Upper lobe of left lung (tissue), 4 donors: Measurements from ENCODE around the gene GALNT2.

ENCODE experiments used
- CTCF ChIP-seq, 6 experiments: fragments of 450-650 bp in 4 of 6; fragments of 200-600 bp in 2 of 6; sonication (generic) in 2 of 6; IDR thresholded peaks; one replicate each; pipeline ENCODE4 v1.5.1; 2016 to 2019; ENCODE audit warnings: antibody characterized with exemption in 6 of 6
- POLR2A ChIP-seq, 4 donors: fragments of 450-650 bp; IDR thresholded peaks; one replicate each; pipeline ENCODE4 v1.5.1; 2016 to 2017; ENCODE audit warnings: antibody characterized with exemption in 4 of 4, mild to moderate bottlenecking in 2 of 4

- TF ChIP-seq CTCF (IDR thresholded peaks at IDR 0.05) (no peak), POLR2A (IDR thresholded peaks at IDR 0.05) (no peak)
Measured at GRCh38 chr1:230067419-230067870, 407 bp downstream of the GALNT2 start.
